Measurements from ENCODE around the gene ARHGDIB. TPM values are rescaled to one million over a fixed set of nuclear protein-coding genes. Genes with fewer than 3 reads are reported as not detected.

Gene ARHGDIB
- total RNA-seq, 6 donors from 2014 or later = 169 to 307 (median 211) TPM

GRCh38 chr12:14970473-14970872, 9.1 kb upstream of the ARHGDIB start:
- DNase-seq (no peak), ATAC-seq (ENCODE audit: low FRiP score in 2 of 2) (no peak)
- TF ChIP-seq POLR2AphosphoS5 (IDR thresholded peaks at IDR 0.05) = no peak
- TF ChIP-seq EP300 (IDR thresholded peaks at IDR 0.05) = no peak
- no peak for TF ChIP-seq POLR2A (IDR thresholded peaks at IDR 0.05)
- no peak for TF ChIP-seq CTCF (IDR thresholded peaks at IDR 0.05)
- no peaks in the 10 kb centered on the region for H3K27me3 ChIP-seq
- no peak overlapping the region for H3K4me3 ChIP-seq
- no peak overlapping the region for H3K27ac ChIP-seq
- no peaks in the 10 kb centered on the region for H3K36me3 ChIP-seq
- peaks cover 0 to 5% (median 0%) of the 10 kb centered on the region in 4 donors for H3K4me1 ChIP-seq
- WGBS, 2 donors = 64 to 78% methylated on average over 4 of the region's 4 CpGs
- H3K9me3 ChIP-seq = no peaks in the 10 kb centered on the region

GRCh38 chr12:14968478-14968877, 7.1 kb upstream of the ARHGDIB start:
- H3K4me3 ChIP-seq = no peak overlapping the region
- no peaks in the 10 kb centered on the region for H3K4me1 ChIP-seq
- H3K27ac ChIP-seq = no peak overlapping the region
- ATAC-seq (ENCODE audit: low FRiP score in 2 of 2) (no peak), DNase-seq (no peak)
- no peaks in the 10 kb centered on the region for H3K9me3 ChIP-seq
- H3K36me3 ChIP-seq = no peaks in the 10 kb centered on the region
- H3K27me3 ChIP-seq = no peaks in the 10 kb centered on the region
- TF ChIP-seq EP300 (IDR thresholded peaks at IDR 0.05) (no peak), POLR2A (IDR thresholded peaks at IDR 0.05) (no peak), POLR2AphosphoS5 (IDR thresholded peaks at IDR 0.05) (no peak), CTCF (IDR thresholded peaks at IDR 0.05) (no peak)
- 83 to 87% methylated on average over 3 of the region's 3 CpGs for WGBS, 2 donors

GRCh38 chr12:14965221-14965620, 3.8 kb upstream of the ARHGDIB start:
- no peaks in the 10 kb centered on the region for H3K36me3 ChIP-seq
- H3K4me3 ChIP-seq = no peak overlapping the region
- peaks cover 5 to 11% (median 8%) of the 10 kb centered on the region in 4 donors for H3K4me1 ChIP-seq
- H3K27me3 ChIP-seq = no peaks in the 10 kb centered on the region
- DNase-seq (no peak), ATAC-seq (ENCODE audit: low FRiP score in 2 of 2) (no peak)
- TF ChIP-seq CTCF (IDR thresholded peaks at IDR 0.05) = no peak
- TF ChIP-seq POLR2A (IDR thresholded peaks at IDR 0.05) = no peak
- TF ChIP-seq EP300 (IDR thresholded peaks at IDR 0.05) = no peak
- TF ChIP-seq POLR2AphosphoS5 (IDR thresholded peaks at IDR 0.05) = no peak
- no peak overlapping the region for H3K27ac ChIP-seq
- WGBS, 2 donors = 95 to 97% methylated on average over 2 of the region's 2 CpGs
- H3K9me3 ChIP-seq = no peaks in the 10 kb centered on the region

- Histone ChIP-seq H3K36me3 (no peaks in the 10 kb centered on the region), H3K4me1 (peaks cover 7 to 17% (median 12%) of the 10 kb centered on the region in 4 donors), H3K4me3 (no peak overlapping the region), H3K27me3 (no peaks in the 10 kb centered on the region), H3K9me3 (no peaks in the 10 kb centered on the region), H3K27ac (no peak overlapping the region)
- DNase-seq (no peak), ATAC-seq (ENCODE audit: low FRiP score in 2 of 2) (no peak)
- TF ChIP-seq POLR2AphosphoS5 (IDR thresholded peaks at IDR 0.05) (no peak), POLR2A (IDR thresholded peaks at IDR 0.05) (no peak), EP300 (IDR thresholded peaks at IDR 0.05) (no peak), CTCF (IDR thresholded peaks at IDR 0.05) (no peak)
- 35 to 71% methylated on average over 2 of the region's 2 CpGs for WGBS, 2 donors
Measured at GRCh38 chr12:14964406-14964805, 3.0 kb upstream of the ARHGDIB start.

GRCh38 chr12:14963520-14963919, 2.1 kb upstream of the ARHGDIB start:
- Histone ChIP-seq H3K27ac (peak overlapping the region in 2 of 4 donors; percentile 86 to 91), H3K4me3 (no peak overlapping the region), H3K36me3 (no peaks in the 10 kb centered on the region), H3K9me3 (no peaks in the 10 kb centered on the region), H3K27me3 (no peaks in the 10 kb centered on the region), H3K4me1 (peaks cover 9 to 26% (median 19%) of the 10 kb centered on the region in 4 donors)
- no peak for TF ChIP-seq POLR2AphosphoS5 (IDR thresholded peaks at IDR 0.05)
- TF ChIP-seq EP300 (IDR thresholded peaks at IDR 0.05) = no peak
- TF ChIP-seq CTCF (IDR thresholded peaks at IDR 0.05) = no peak
- TF ChIP-seq POLR2A (IDR thresholded peaks at IDR 0.05) = no peak
- no peak for DNase-seq
- no peak for ATAC-seq (ENCODE audit: low FRiP score in 2 of 2)
- 84 to 85% methylated on average over 7 of the region's 7 CpGs for WGBS, 2 donors
